MCF 10A (cell line): ENCODE measurements around the gene DYSF. TPM values are rescaled to one million over a fixed set of nuclear protein-coding genes. Genes with fewer than 3 reads are reported as not detected.

ENCODE experiments used
- BruUV-seq: library from RNA; stranded (reverse); fragments of 400-500 nt; replicated peaks from 2 replicates; lab custom pipeline; 2021; lab: Mats Ljungman, UMichigan
- CTCF ChIA-PET: fragments of 300-600 bp; sonication (Branson Sonifier 250); formaldehyde crosslinking; extraction: SDS; loops from one replicate; lab custom pipeline; 2021; ENCODE audit warnings: antibody characterized with exemption, inconsistent platforms; lab: Yijun Ruan, JAX
- POLR2A ChIA-PET: fragments of 300-600, 350-650 bp; sonication (Branson Sonifier 250); formaldehyde crosslinking; extraction: SDS; loops from one replicate; lab custom pipeline; 2020; ENCODE audit warnings: antibody characterized with exemption, inconsistent platforms; lab: Yijun Ruan, JAX
- DNase-seq: peaks from one replicate; pipeline ENCODE4 v3.0.0-alpha.2; 2018; ENCODE audit not compliant: unreplicated experiment
- H3K27ac Mint-ChIP-seq: one replicate; pipeline ENCODE4 v1.8.0; 2022; ENCODE audit warnings: mild to moderate bottlenecking, low read depth, mixed read lengths; ENCODE audit not compliant: unreplicated experiment
- H3K27me3 Mint-ChIP-seq: one replicate; pipeline ENCODE4 v1.8.0; 2022; ENCODE audit warnings: mixed read lengths; ENCODE audit not compliant: insufficient read depth, unreplicated experiment
- H3K36me3 Mint-ChIP-seq: one replicate; pipeline ENCODE4 v1.8.0; 2022; ENCODE audit warnings: mild to moderate bottlenecking, moderate library complexity, mixed read lengths; ENCODE audit not compliant: insufficient read depth, unreplicated experiment
- H3K4me1 Mint-ChIP-seq: one replicate; pipeline ENCODE4 v1.8.0; 2022; ENCODE audit warnings: mixed read lengths; ENCODE audit not compliant: insufficient read depth, unreplicated experiment
- H3K4me3 Mint-ChIP-seq: one replicate; pipeline ENCODE4 v1.8.0; 2022; ENCODE audit warnings: mild to moderate bottlenecking, moderate library complexity, mixed read lengths; ENCODE audit not compliant: unreplicated experiment
- H3K9me3 Mint-ChIP-seq: one replicate; pipeline ENCODE4 v1.8.0; 2022; ENCODE audit warnings: mixed read lengths; ENCODE audit not compliant: unreplicated experiment
- CTCF ChIP-seq: fragments of 200-600 bp; IDR thresholded peaks from one replicate; pipeline ENCODE4 v1.8.0; 2022; ENCODE audit warnings: antibody characterized with exemption, mild to moderate bottlenecking; ENCODE audit not compliant: unreplicated experiment
- intact Hi-C: fragments of 100-400 bp; cut with micrococcal nuclease; formaldehyde crosslinking; loops from 2 replicates; pipeline ENCODE4 v1.14.1; 2022
- total RNA-seq: library from RNA; stranded (reverse); gene quantifications from 2 replicates; pipeline ENCODE4 v1.2.3, GENCODE V29; 2022

The DYSF gene
- total RNA-seq, 1 experiment from 2014 or later = 2.0 TPM

GRCh38 chr2:71417300-71418202 lies 35.8 kb upstream of the DYSF start:
- DNase-seq = no peak
- Mint-ChIP-seq H3K4me1 (peaks cover 6% of the 10 kb centered on the region), H3K27ac (peak overlapping the region; percentile 10), H3K4me3 (peak overlapping the region; percentile 67), H3K27me3 (no peaks in the 10 kb centered on the region), H3K36me3 (peaks cover 15% of the 10 kb centered on the region), H3K9me3 (no peaks in the 10 kb centered on the region)
- POLR2A ChIA-PET = interaction anchor here (0.8 to 1.9 kb wide), 7 partner anchors 9 to 287 kb away, joined by 3 to 6 read pairs (median 4); partner anchors contain the start of genes DYSF and MPHOSPH10
- intact Hi-C loops = no loop called here
- CTCF ChIA-PET = interaction anchor here (1.0 kb wide), 1 partner anchor 87 kb away, joined by 3 read pairs; no protein-coding TSS in a partner anchor
- TF ChIP-seq CTCF = no peak
- BruUV-seq = TSS peak; percentile 54

GRCh38 chr2:71419145-71419544 lies 34.2 kb upstream of the DYSF start:
- Mint-ChIP-seq H3K9me3 (no peaks in the 10 kb centered on the region), H3K4me1 (peaks cover 11% of the 10 kb centered on the region), H3K27me3 (no peaks in the 10 kb centered on the region), H3K36me3 (peaks cover 29% of the 10 kb centered on the region), H3K4me3 (no peak overlapping the region), H3K27ac (no peak overlapping the region)
- no TSS peak for BruUV-seq
- ChIA-PET CTCF (interaction anchor here (0.6 to 1.3 kb wide), 4 partner anchors 9 to 965 kb away, joined by 3 to 4 read pairs (median 3); partner anchors contain the start of gene MCEE), POLR2A (interaction anchor here (1.9 kb wide), 1 partner anchor 86 kb away, joined by 4 read pairs; no protein-coding TSS in a partner anchor)
- no peak for DNase-seq
- intact Hi-C loops = no loop called here
- TF ChIP-seq CTCF = no peak

GRCh38 chr2:71419976-71420375 lies 33.4 kb upstream of the DYSF start:
- ChIA-PET CTCF (interaction anchor here (0.6 to 1.3 kb wide), 6 partner anchors 9 to 964 kb away, joined by 3 to 4 read pairs (median 3); partner anchors contain the start of gene MCEE), POLR2A (no interaction called here)
- intact Hi-C loops = no loop called here
- no TSS peak for BruUV-seq
- DNase-seq = no peak
- H3K27ac Mint-ChIP-seq = no peak overlapping the region
- H3K27me3 Mint-ChIP-seq = no peaks in the 10 kb centered on the region
- no peak overlapping the region for H3K4me3 Mint-ChIP-seq
- peaks cover 38% of the 10 kb centered on the region for H3K36me3 Mint-ChIP-seq
- TF ChIP-seq CTCF = no peak
- H3K4me1 Mint-ChIP-seq = peaks cover 11% of the 10 kb centered on the region
- H3K9me3 Mint-ChIP-seq = no peaks in the 10 kb centered on the region

- Mint-ChIP-seq H3K4me1 (peaks cover 11% of the 10 kb centered on the region), H3K27me3 (no peaks in the 10 kb centered on the region), H3K9me3 (no peaks in the 10 kb centered on the region), H3K4me3 (no peak overlapping the region), H3K36me3 (peaks cover 59% of the 10 kb centered on the region), H3K27ac (no peak overlapping the region)
- intact Hi-C loops = no loop called here
- no TSS peak for BruUV-seq
- no peak for TF ChIP-seq CTCF
- DNase-seq = no peak
- ChIA-PET CTCF (interaction anchor here (0.7 to 1.4 kb wide), 2 partner anchors 11 to 47 kb away, joined by 3 read pairs; no protein-coding TSS in a partner anchor), POLR2A (interaction anchor here (0.7 kb wide), 1 partner anchor 63 kb away, joined by 3 read pairs; no protein-coding TSS in a partner anchor)
These were observed 30.6 kb upstream of the DYSF start for GRCh38 chr2:71422786-71423185.
